PC-3 (cell line): ENCODE results near the gene TRIM23. TPM values are rescaled to one million over a fixed set of nuclear protein-coding genes. Genes with fewer than 3 reads are reported as not detected.
A peak's percentile ranks its signal among the peaks of the same experiment; 100 is the strongest.

Experiments
- ATAC-seq: fragments of 200-7000 bp; cut with Tn5 transposase; 2 replicates; pipeline ENCODE4 v1.9.1; 2020; ENCODE audit warnings: mild to moderate bottlenecking, moderate library complexity
- BruUV-seq: library from RNA; stranded (reverse); fragments of 400-500 nt; replicated peaks from 2 replicates; lab custom pipeline; 2021; lab: Mats Ljungman, UMichigan
- CTCF ChIA-PET: fragments of 300-600 bp; sonication (Branson Sonifier 250); formaldehyde crosslinking; loops from one replicate; lab custom pipeline; 2022; ENCODE audit warnings: antibody characterized with exemption; lab: Charles Lee
- POLR2A ChIA-PET: fragments of 300-600 bp; sonication (Branson Sonifier 250); formaldehyde crosslinking; loops from one replicate; lab custom pipeline; 2022; ENCODE audit warnings: antibody characterized with exemption; ENCODE audit not compliant: unreplicated experiment; lab: Charles Lee
- DNase-seq: peaks from one replicate; pipeline ENCODE4 v3.0.0-alpha.2; 2015
- H2AFZ ChIP-seq: fragments of 300-600 bp; sonication (generic); 2 replicates; pipeline ENCODE4 v1.6.0; 2016; ENCODE audit warnings: antibody characterized with exemption, low read length
- H3F3A ChIP-seq: fragments of 300-600 bp; sonication (generic); one replicate; pipeline ENCODE4 v1.6.0; 2017; ENCODE audit warnings: antibody characterized with exemption, low read length, control low read depth, mild to moderate bottlenecking; ENCODE audit not compliant: unreplicated experiment
- H3K27ac ChIP-seq: fragments of 300-600 bp; sonication (generic); 2 replicates; pipeline ENCODE4 v1.5.1; 2016; ENCODE audit warnings: mild to moderate bottlenecking, low read length
- H3K27me3 ChIP-seq: fragments of 300-600 bp; sonication (generic); 2 replicates; pipeline ENCODE4 v1.6.1; 2016; ENCODE audit warnings: low read length, mixed read lengths
- H3K36me3 ChIP-seq: fragments of 300-600 bp; sonication (generic); 2 replicates; pipeline ENCODE4 v1.6.1; 2016; ENCODE audit warnings: low read depth, mixed run types, low read length, mixed read lengths
- H3K4me1 ChIP-seq: fragments of 300-600 bp; sonication (generic); 2 replicates; pipeline ENCODE4 v1.5.1; 2016; ENCODE audit warnings: low read length; ENCODE audit not compliant: insufficient read depth
- H3K4me2 ChIP-seq: fragments of 300-600 bp; sonication (generic); 2 replicates; pipeline ENCODE4 v1.6.0; 2016; ENCODE audit warnings: low read length
- H3K4me3 ChIP-seq: fragments of 300-600 bp; sonication (generic); 2 replicates; pipeline ENCODE4 v1.5.1; 2016; ENCODE audit warnings: mild to moderate bottlenecking, low read length, mixed read lengths
- H3K79me2 ChIP-seq: fragments of 300-600 bp; sonication (generic); 2 replicates; pipeline ENCODE4 v1.6.1; 2017; ENCODE audit warnings: low read length, mixed read lengths
- H3K9ac ChIP-seq: fragments of 300-600 bp; sonication (generic); 2 replicates; pipeline ENCODE4 v1.6.0; 2016; ENCODE audit warnings: mild to moderate bottlenecking, low read length
- H3K9me2 ChIP-seq: fragments of 300-600 bp; sonication (generic); replicated peaks from 2 replicates; pipeline ENCODE4 v1.6.1; 2016; ENCODE audit warnings: mixed run types, low read length, mixed read lengths
- H3K9me3 ChIP-seq: fragments of 300-600 bp; sonication (generic); 2 replicates; pipeline ENCODE4 v1.6.1; 2016; ENCODE audit warnings: low read length, mixed read lengths
- H4K20me1 ChIP-seq: fragments of 300-600 bp; sonication (generic); 2 replicates; pipeline ENCODE4 v1.6.1; 2016; ENCODE audit warnings: low read length, mixed read lengths
- CTCF ChIP-seq: fragments of 300-600 bp; sonication (generic); conservative IDR thresholded peaks from 2 replicates; pipeline ENCODE4 v1.5.1; 2017; ENCODE audit warnings: antibody characterized with exemption, low read depth, mild to moderate bottlenecking, low read length
- EZH2 ChIP-seq: fragments of 300-600 bp; sonication (generic); IDR thresholded peaks from one replicate; pipeline ENCODE4 v1.6.1; 2017; ENCODE audit warnings: antibody characterized with exemption, mild to moderate bottlenecking, low read length; ENCODE audit not compliant: unreplicated experiment
- EZH2phosphoT487 ChIP-seq: fragments of 300-600 bp; sonication (generic); IDR thresholded peaks from 2 replicates; pipeline ENCODE4 v1.6.1; 2018; ENCODE audit warnings: mild to moderate bottlenecking, antibody characterized with exemption, low read length, borderline replicate concordance
- intact Hi-C: fragments of 100-400 bp; cut with micrococcal nuclease; formaldehyde crosslinking; loops from 2 replicates; pipeline ENCODE4 v1.9.0; 2023
- total RNA-seq: library from RNA; depleted of rRNA; stranded (reverse); fragments of >200 nt; gene quantifications from 2 replicates; pipeline ENCODE4 v1.2.3, GENCODE V29; 2014

Gene TRIM23
- total RNA-seq, 1 experiment from 2014 or later: 7.7 TPM

- H3F3A ChIP-seq: no peaks in the 10 kb centered on the region
- DNase-seq (peak; percentile 10), ATAC-seq (no peak)
- H3K4me2 ChIP-seq: no peak overlapping the region
- no TSS peak for BruUV-seq
- H3K9me3 ChIP-seq: no peaks in the 10 kb centered on the region
- no peaks in the 10 kb centered on the region for H3K9me2 ChIP-seq
- H3K4me3 ChIP-seq: no peak overlapping the region
- H3K27ac ChIP-seq: no peak overlapping the region
- H4K20me1 ChIP-seq: no peaks in the 10 kb centered on the region
- TF ChIP-seq EZH2phosphoT487: no peak
- TF ChIP-seq CTCF: peak; percentile 33
- ChIA-PET POLR2A (no interaction called here), CTCF (no interaction called here)
- no peaks in the 10 kb centered on the region for H3K4me1 ChIP-seq
- H3K36me3 ChIP-seq: no peaks in the 10 kb centered on the region
- no peaks in the 10 kb centered on the region for H3K27me3 ChIP-seq
- H2AFZ ChIP-seq: no peak overlapping the region
- no peaks in the 10 kb centered on the region for H3K79me2 ChIP-seq
- no peak overlapping the region for H3K9ac ChIP-seq
- intact Hi-C loops: no loop called here
These were observed 39.8 kb upstream of the TRIM23 start for GRCh38 chr5:65663804-65664521.

GRCh38 chr5:65654713-65655112, 30.6 kb upstream of the TRIM23 start:
- TF ChIP-seq EZH2 (no peak), EZH2phosphoT487 (no peak), CTCF (no peak)
- DNase-seq (no peak), ATAC-seq (no peak)
- Histone ChIP-seq H3K27me3 (no peaks in the 10 kb centered on the region), H3K4me1 (no peaks in the 10 kb centered on the region), H3F3A (no peaks in the 10 kb centered on the region), H3K79me2 (no peaks in the 10 kb centered on the region), H3K4me2 (no peak overlapping the region), H3K9me2 (no peaks in the 10 kb centered on the region), H3K9me3 (no peaks in the 10 kb centered on the region), H3K4me3 (no peak overlapping the region), H3K9ac (no peak overlapping the region), H2AFZ (no peak overlapping the region), H4K20me1 (no peaks in the 10 kb centered on the region), H3K36me3 (no peaks in the 10 kb centered on the region), H3K27ac (no peak overlapping the region)
- ChIA-PET POLR2A (no interaction called here), CTCF (no interaction called here)
- intact Hi-C loops: no loop called here
- BruUV-seq: no TSS peak

GRCh38 chr5:65651144-65651543, 27.0 kb upstream of the TRIM23 start:
- no peaks in the 10 kb centered on the region for H3K4me1 ChIP-seq
- no peaks in the 10 kb centered on the region for H4K20me1 ChIP-seq
- H3K4me2 ChIP-seq: no peak overlapping the region
- H3K36me3 ChIP-seq: no peaks in the 10 kb centered on the region
- no peaks in the 10 kb centered on the region for H3K79me2 ChIP-seq
- intact Hi-C loops: no loop called here
- no peaks in the 10 kb centered on the region for H3F3A ChIP-seq
- POLR2A ChIA-PET: no interaction called here
- H3K4me3 ChIP-seq: no peak overlapping the region
- BruUV-seq: no TSS peak
- no peak for TF ChIP-seq CTCF
- TF ChIP-seq EZH2phosphoT487: no peak
- no peak for TF ChIP-seq EZH2
- H3K27ac ChIP-seq: no peak overlapping the region
- CTCF ChIA-PET: no interaction called here
- no peak for DNase-seq
- no peaks in the 10 kb centered on the region for H3K9me3 ChIP-seq
- no peaks in the 10 kb centered on the region for H3K9me2 ChIP-seq
- H3K27me3 ChIP-seq: no peaks in the 10 kb centered on the region
- ATAC-seq: peak; percentile 37; the same call in 1 of the 2 replicates
- H2AFZ ChIP-seq: no peak overlapping the region
- H3K9ac ChIP-seq: no peak overlapping the region
